Neuronal stem cell (in vitro differentiated cells): ENCODE measurements around the gene NDUFAF3.

ENCODE experiments used
- DNase-seq: peaks from one replicate; pipeline ENCODE4 v3.0.0-alpha.2; 2013; ENCODE audit warnings: low spot score
- H2AFZ ChIP-seq: one replicate; pipeline ENCODE4 v1.6.1; 2013; ENCODE audit warnings: mild to moderate bottlenecking, low read length, inconsistent platforms
- H2AK5ac ChIP-seq: 2 replicates; pipeline ENCODE4 v1.6.1; 2013; ENCODE audit warnings: low read depth, mild to moderate bottlenecking, inconsistent platforms, low read length, moderate library complexity, mixed read lengths
- H2BK120ac ChIP-seq: 2 replicates; pipeline ENCODE4 v1.6.1; 2013; ENCODE audit warnings: low read depth, mild to moderate bottlenecking, inconsistent platforms, low read length, moderate library complexity, mixed read lengths
- H2BK12ac ChIP-seq: one replicate; pipeline ENCODE4 v1.6.1; 2013; ENCODE audit warnings: low read length, inconsistent platforms
- H2BK15ac ChIP-seq: 2 replicates; pipeline ENCODE4 v1.6.1; 2013; ENCODE audit warnings: mild to moderate bottlenecking, low read length, inconsistent platforms, mixed read lengths
- H2BK5ac ChIP-seq: one replicate; pipeline ENCODE4 v1.6.1; 2013; ENCODE audit warnings: inconsistent platforms, mild to moderate bottlenecking, low read length, moderate library complexity
- H3K14ac ChIP-seq: one replicate; pipeline ENCODE4 v1.6.1; 2013; ENCODE audit warnings: low read length, inconsistent platforms
- H3K18ac ChIP-seq: 2 replicates; pipeline ENCODE4 v1.6.1; 2013; ENCODE audit warnings: low read length, inconsistent platforms
- H3K23ac ChIP-seq: 2 replicates; pipeline ENCODE4 v1.6.1; 2013; ENCODE audit warnings: low read depth, mild to moderate bottlenecking, mixed read lengths, low read length, inconsistent platforms; ENCODE audit not compliant: poor library complexity
- H3K27ac ChIP-seq: replicated peaks from 3 replicates; pipeline ENCODE4 v1.5.1; 2013; ENCODE audit warnings: low read length, inconsistent platforms
- H3K27me3 ChIP-seq, 3 experiments: 2 replicates each; pipeline ENCODE4 v1.6.1; 2013; ENCODE audit warnings: low read length in 3 of 3, mild to moderate bottlenecking in 2 of 3, inconsistent platforms in 1 of 3, low read depth in 1 of 3, mixed read lengths in 1 of 3, moderate library complexity in 1 of 3; ENCODE audit not compliant: control insufficient read depth in 3 of 3, insufficient read depth in 3 of 3
- H3K36me3 ChIP-seq, 2 donors: replicated peaks in 1 of 2; 2 replicates each; pipeline ENCODE4 v1.6.1; 2013; ENCODE audit warnings: low read length in 2 of 2; ENCODE audit not compliant: control insufficient read depth in 2 of 2, insufficient read depth in 2 of 2
- H3K4ac ChIP-seq: 2 replicates; pipeline ENCODE4 v1.6.1; 2013; ENCODE audit warnings: inconsistent platforms, mild to moderate bottlenecking, low read length, moderate library complexity
- H3K4me1 ChIP-seq, 2 donors: 1 replicate in 1 of 2; 2 replicates in 1 of 2; pipeline ENCODE4 v1.6.1; 2013; ENCODE audit warnings: low read length in 2 of 2, low read depth in 1 of 2; ENCODE audit not compliant: control insufficient read depth in 2 of 2, insufficient read depth in 1 of 2
- H3K4me2 ChIP-seq: one replicate; pipeline ENCODE4 v1.6.1; 2013; ENCODE audit warnings: mild to moderate bottlenecking, low read length, inconsistent platforms; ENCODE audit not compliant: insufficient read depth, poor library complexity, severe bottlenecking
- H3K4me3 ChIP-seq, 2 donors: 2 replicates each; pipeline ENCODE4 v1.5.1; 2013; ENCODE audit warnings: low read length in 2 of 2, mild to moderate bottlenecking in 2 of 2, inconsistent platforms in 1 of 2, moderate library complexity in 1 of 2
- H3K79me1 ChIP-seq: one replicate; pipeline ENCODE4 v1.6.1; 2013; ENCODE audit warnings: low read depth, mild to moderate bottlenecking, inconsistent platforms, low read length, moderate library complexity
- H3K9ac ChIP-seq: one replicate; pipeline ENCODE4 v1.6.1; 2013; ENCODE audit warnings: mild to moderate bottlenecking, low read depth, low read length, inconsistent platforms; ENCODE audit not compliant: poor library complexity
- H3K9me3 ChIP-seq, 2 donors: replicated peaks in 1 of 2; 2 replicates each; pipeline versions ENCODE3 to v1.6.1; 2013; ENCODE audit warnings: low read length in 2 of 2, mild to moderate bottlenecking in 2 of 2, inconsistent platforms in 1 of 2, low read depth in 1 of 2, mixed read lengths in 1 of 2, moderate library complexity in 1 of 2; ENCODE audit not compliant: control insufficient read depth in 2 of 2, insufficient read depth in 1 of 2
- H4K8ac ChIP-seq: one replicate; pipeline ENCODE4 v1.6.1; 2013; ENCODE audit warnings: low read depth, mild to moderate bottlenecking, inconsistent platforms, low read length, moderate library complexity
- H4K91ac ChIP-seq: one replicate; pipeline ENCODE4 v1.6.1; 2013; ENCODE audit warnings: low read length, low read depth, mild to moderate bottlenecking, inconsistent platforms; ENCODE audit not compliant: poor library complexity
- WGBS, 2 donors: extraction: QIAGEN DNeasy Blood & Tissue Kit; methylation state at CpG; one replicate each; pipeline ENCODE4 v1.1.7; 2013; ENCODE audit warnings: missing lambda C conversion rate in 2 of 2, mixed read lengths in 1 of 2; ENCODE audit not compliant: insufficient read length in 2 of 2, insufficient replicate concordance in 1 of 2; ENCODE audit errors: extremely low coverage in 2 of 2; 5-methylcytosine and 5-hydroxymethylcytosine counted together

Gene NDUFAF3

GRCh38 chr3:49016414-49017228, 5.3 kb upstream of the NDUFAF3 start:
- no peak overlapping the region for H4K91ac ChIP-seq
- H3K4me1 ChIP-seq = peaks cover 13 to 14% of the 10 kb centered on the region in 2 donors
- H2BK5ac ChIP-seq = peak overlapping the region; percentile 20
- no peak overlapping the region for H2BK15ac ChIP-seq
- peaks cover 32% of the 10 kb centered on the region for H3K79me1 ChIP-seq
- peaks cover 52 to 56% of the 10 kb centered on the region in 2 donors for H3K36me3 ChIP-seq
- H2BK12ac ChIP-seq = no peak overlapping the region
- peak overlapping the region; percentile 18 for H3K18ac ChIP-seq
- no peak overlapping the region for H3K27ac ChIP-seq
- no peaks in the 10 kb centered on the region for H3K9me3 ChIP-seq
- DNase-seq = no peak
- H3K9ac ChIP-seq = no peak overlapping the region
- no peak overlapping the region for H2AK5ac ChIP-seq
- H2BK120ac ChIP-seq = no peak overlapping the region
- H3K4ac ChIP-seq = peak overlapping the region; percentile 19
- no peak overlapping the region for H2AFZ ChIP-seq
- no peak overlapping the region for H4K8ac ChIP-seq
- no CpG with 5 or more reads among the region's 6 CpGs for WGBS, 2 donors
- H3K23ac ChIP-seq = peak overlapping the region; percentile 6
- peak overlapping the region in 1 of 2 donors; percentile 8 for H3K4me3 ChIP-seq
- H3K4me2 ChIP-seq = no peak overlapping the region
- no peaks in the 10 kb centered on the region for H3K27me3 ChIP-seq
- no peak overlapping the region for H3K14ac ChIP-seq

GRCh38 chr3:49017229-49017970, 4.5 kb upstream of the NDUFAF3 start:
- peaks cover 44 to 49% of the 10 kb centered on the region in 2 donors for H3K36me3 ChIP-seq
- no peaks in the 10 kb centered on the region for H3K27me3 ChIP-seq
- H2BK5ac ChIP-seq = peak overlapping the region; percentile 71
- no peak for DNase-seq
- H3K23ac ChIP-seq = peak overlapping the region; percentile 97
- H2BK15ac ChIP-seq = peak overlapping the region; percentile 63
- H3K4me3 ChIP-seq = peak overlapping the region; percentile 91 to 98
- H3K4ac ChIP-seq = no peak overlapping the region
- no peaks in the 10 kb centered on the region for H3K9me3 ChIP-seq
- no peak overlapping the region for H4K91ac ChIP-seq
- peaks cover 14% of the 10 kb centered on the region in 2 donors for H3K4me1 ChIP-seq
- no peak overlapping the region for H4K8ac ChIP-seq
- H3K79me1 ChIP-seq = peaks cover 28% of the 10 kb centered on the region
- H2BK12ac ChIP-seq = no peak overlapping the region
- peak overlapping the region; percentile 92 for H2AFZ ChIP-seq
- H3K27ac ChIP-seq = no peak overlapping the region
- H3K9ac ChIP-seq = peak overlapping the region; percentile 95
- H2AK5ac ChIP-seq = peak overlapping the region; percentile 73
- H3K14ac ChIP-seq = no peak overlapping the region
- WGBS, 2 donors = no CpG with 5 or more reads among the region's 23 CpGs
- peak overlapping the region; percentile 13 for H3K18ac ChIP-seq
- H3K4me2 ChIP-seq = peak overlapping the region; percentile 71
- H2BK120ac ChIP-seq = no peak overlapping the region

DNA sequence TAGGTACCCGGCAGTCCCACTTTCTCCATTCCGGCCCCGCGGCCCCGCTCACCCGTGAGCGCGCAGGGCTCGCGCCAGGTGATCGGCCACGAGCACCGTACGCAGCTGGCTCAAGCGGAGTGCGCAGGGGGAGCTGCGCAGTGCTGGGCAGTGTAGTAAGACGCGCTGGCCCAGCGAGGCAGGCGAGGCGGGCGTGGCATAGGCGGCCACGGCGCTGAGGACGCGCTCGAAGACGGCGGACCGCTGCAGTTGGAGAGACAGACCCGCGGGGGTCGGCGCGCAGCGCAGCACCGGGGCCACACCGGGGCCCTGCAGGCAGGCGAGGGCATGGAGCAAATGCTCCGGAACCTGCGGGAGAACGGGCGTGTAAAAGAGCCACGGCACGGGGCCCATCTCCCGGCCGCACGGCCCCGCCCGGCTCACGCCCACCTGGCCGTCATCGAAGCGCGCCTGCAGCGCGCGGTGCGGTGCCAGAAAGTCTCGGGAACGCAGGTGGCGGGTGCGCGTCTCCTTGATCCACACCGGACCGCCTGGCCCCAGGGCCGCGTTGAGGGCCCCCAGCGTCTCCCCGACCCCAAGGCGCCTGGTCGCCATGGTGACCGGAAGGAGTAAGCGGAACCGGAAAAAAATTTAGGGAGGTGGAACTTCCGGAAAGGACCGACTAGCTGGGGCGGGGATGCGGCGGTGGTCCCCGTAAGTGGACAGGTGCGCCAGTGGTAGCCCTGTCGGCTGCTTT, 3.8 kb upstream of the NDUFAF3 start, which contains the start of gene DALRD3:
Gene DALRD3, minus strand, starts transcription at position 610 of the 736 bp plus-strand sequence. Its CDS starts 16 bp downstream, at position 594.
- H3K79me1 ChIP-seq = peaks cover 29% of the 10 kb centered on the region
- H2BK5ac ChIP-seq = peak within 1 kb of the TSS; percentile 71
- peak within 1 kb of the TSS; percentile 71 for H3K4me2 ChIP-seq
- H2BK120ac ChIP-seq = no peak within 1 kb of the TSS
- H3K27ac ChIP-seq = peak within 1 kb of the TSS; percentile 55
- no peak within 1 kb of the TSS for H3K4ac ChIP-seq
- peak within 1 kb of the TSS; percentile 91 to 98 for H3K4me3 ChIP-seq
- H3K27me3 ChIP-seq = no peaks in the 10 kb centered on the region
- peak within 1 kb of the TSS; percentile 95 for H3K9ac ChIP-seq
- H2BK15ac ChIP-seq = peak within 1 kb of the TSS; percentile 63
- peak within 1 kb of the TSS; percentile 73 for H2AK5ac ChIP-seq
- peaks cover 40 to 48% of the 10 kb centered on the region in 2 donors for H3K36me3 ChIP-seq
- WGBS, 2 donors = no CpG with 5 or more reads among the region's 85 CpGs
- no peak within 1 kb of the TSS for H4K91ac ChIP-seq
- peak within 1 kb of the TSS; percentile 92 for H2AFZ ChIP-seq
- peaks cover 21% of the 10 kb centered on the region in 2 donors for H3K4me1 ChIP-seq
- H2BK12ac ChIP-seq = no peak within 1 kb of the TSS
- peak within 1 kb of the TSS; percentile 85 for H3K18ac ChIP-seq
- DNase-seq = peak; percentile 56
- H4K8ac ChIP-seq = no peak within 1 kb of the TSS
- no peaks in the 10 kb centered on the region for H3K9me3 ChIP-seq
- H3K14ac ChIP-seq = peak within 1 kb of the TSS; percentile 66
- H3K23ac ChIP-seq = peak within 1 kb of the TSS; percentile 97
